MM.1S (cell line): ENCODE measurements around the gene TMEM134.

Source experiments
- EZH2 ChIP-seq: fragments of 300-600 bp; sonication (generic); optimal IDR thresholded peaks from 2 replicates; pipeline ENCODE3; 2017; ENCODE audit warnings: low read depth, mild to moderate bottlenecking, antibody characterized with exemption, low read length, mixed read lengths
- TF ChIP-seq, protein P1 (sequence below): fragments of 300-600 bp; sonication (generic); IDR thresholded peaks from 2 replicates; pipeline ENCODE4 v1.5.1; 2016; ENCODE audit warnings: antibody characterized with exemption, low read length, mixed read lengths

DNA sequence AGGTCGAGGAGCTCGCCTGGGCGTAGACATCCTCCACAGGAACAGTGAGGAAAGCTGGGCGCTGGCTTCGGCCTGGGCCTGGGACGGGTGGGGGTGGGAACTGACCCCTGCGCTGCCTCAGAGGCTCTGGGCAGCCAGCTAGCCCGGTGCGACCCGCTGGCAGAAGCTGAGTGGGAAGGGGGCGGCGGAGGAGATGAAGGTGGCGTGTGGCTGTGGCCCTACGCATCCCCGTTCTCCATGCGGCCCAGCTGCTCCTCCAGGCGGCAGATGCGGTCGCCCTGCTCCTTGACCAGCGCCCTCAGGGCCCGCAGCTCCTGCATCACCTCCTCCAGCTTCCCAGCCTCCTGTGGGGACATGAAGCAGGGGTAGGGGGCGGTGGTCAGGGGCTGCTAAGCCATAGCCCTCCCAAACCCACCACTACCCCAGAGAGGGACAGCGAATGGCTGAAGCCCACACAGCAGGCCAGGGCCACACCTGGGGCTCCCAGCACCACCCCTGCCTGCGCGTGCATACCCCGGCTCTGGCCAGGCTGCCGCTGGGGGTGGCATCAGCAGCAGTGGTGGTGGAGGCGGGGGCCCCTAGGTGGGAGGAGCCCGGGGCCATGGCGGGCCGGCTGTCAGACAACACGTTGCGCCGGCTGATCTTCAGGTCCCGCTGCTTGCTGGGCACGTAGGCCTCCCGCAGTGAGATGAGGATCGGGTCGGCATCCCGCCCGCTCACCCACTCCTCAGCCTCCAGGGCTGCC, 30.7 kb downstream of the TMEM134 start:
- no peak for TF ChIP-seq EZH2
- TF ChIP-seq, protein P1, sequence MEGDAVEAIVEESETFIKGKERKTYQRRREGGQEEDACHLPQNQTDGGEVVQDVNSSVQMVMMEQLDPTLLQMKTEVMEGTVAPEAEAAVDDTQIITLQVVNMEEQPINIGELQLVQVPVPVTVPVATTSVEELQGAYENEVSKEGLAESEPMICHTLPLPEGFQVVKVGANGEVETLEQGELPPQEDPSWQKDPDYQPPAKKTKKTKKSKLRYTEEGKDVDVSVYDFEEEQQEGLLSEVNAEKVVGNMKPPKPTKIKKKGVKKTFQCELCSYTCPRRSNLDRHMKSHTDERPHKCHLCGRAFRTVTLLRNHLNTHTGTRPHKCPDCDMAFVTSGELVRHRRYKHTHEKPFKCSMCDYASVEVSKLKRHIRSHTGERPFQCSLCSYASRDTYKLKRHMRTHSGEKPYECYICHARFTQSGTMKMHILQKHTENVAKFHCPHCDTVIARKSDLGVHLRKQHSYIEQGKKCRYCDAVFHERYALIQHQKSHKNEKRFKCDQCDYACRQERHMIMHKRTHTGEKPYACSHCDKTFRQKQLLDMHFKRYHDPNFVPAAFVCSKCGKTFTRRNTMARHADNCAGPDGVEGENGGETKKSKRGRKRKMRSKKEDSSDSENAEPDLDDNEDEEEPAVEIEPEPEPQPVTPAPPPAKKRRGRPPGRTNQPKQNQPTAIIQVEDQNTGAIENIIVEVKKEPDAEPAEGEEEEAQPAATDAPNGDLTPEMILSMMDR = no peak
